ENCODE data around the gene ARRB1. TPM values are rescaled to one million over a fixed set of nuclear protein-coding genes. Genes with fewer than 3 reads are reported as not detected.

Gene ARRB1
- total and polyA plus RNA-seq, 4 donors, result 39.8 to 145 (median 55.2) TPM

DNA sequence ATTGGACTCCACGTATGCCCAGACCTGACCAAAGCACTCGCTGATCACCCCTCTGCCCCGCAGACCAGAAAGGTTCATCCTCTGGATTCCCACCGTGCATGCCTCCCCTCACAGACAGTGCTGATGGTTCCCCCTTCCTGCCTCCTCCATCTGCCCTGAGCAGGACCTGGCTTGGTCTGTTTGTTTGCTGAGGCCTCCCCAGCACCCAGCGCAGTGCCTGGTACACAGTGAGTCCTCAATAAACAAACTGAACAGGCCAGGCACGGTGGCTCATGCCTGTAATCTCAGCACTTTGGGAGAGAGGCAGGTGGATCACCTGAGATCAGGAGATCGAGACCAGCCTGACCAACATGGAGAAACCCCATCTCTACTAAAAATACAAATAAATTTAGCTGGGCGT, 24.2 kb upstream of the ARRB1 start:
- DNase-seq (no peak), ATAC-seq (ENCODE audit: insufficient read depth, low FRiP score) (no peak)
- no peaks in the 10 kb centered on the region for H3K27me3 ChIP-seq (ENCODE audit: control insufficient read depth in 3 of 3, insufficient read depth in 3 of 3, low read length in 2 of 3)
- H3K4me3 ChIP-seq, result no peak overlapping the region
- no peak for TF ChIP-seq CTCF (IDR thresholded peaks at IDR 0.05; ENCODE audit: control extremely low read depth, extremely low read depth)
- H3K36me3 ChIP-seq (ENCODE audit: control insufficient read depth in 4 of 4, insufficient read depth in 4 of 4, low read length in 4 of 4), result no peaks in the 10 kb centered on the region
- no peak overlapping the region for H3K9ac ChIP-seq (ENCODE audit: insufficient read depth in 1 of 2, low read length in 2 of 2)
- peaks cover 0 to 2% (median 0%) of the 10 kb centered on the region in 4 donors for H3K9me3 ChIP-seq (ENCODE audit: control insufficient read depth in 4 of 4, insufficient read depth in 3 of 4, low read length in 3 of 4)
- WGBS, 2 donors, result 78 to 93% methylated on average over 8 of the region's 8 CpGs
- peaks cover 0 to 7% (median under 1%) of the 10 kb centered on the region in 5 donors for H3K4me1 ChIP-seq (ENCODE audit: control insufficient read depth in 5 of 5, insufficient read depth in 5 of 5, low read length in 5 of 5)
- H3K27ac ChIP-seq (ENCODE audit: low read depth in 1 of 2, low read length in 1 of 2), result no peak overlapping the region

DNA sequence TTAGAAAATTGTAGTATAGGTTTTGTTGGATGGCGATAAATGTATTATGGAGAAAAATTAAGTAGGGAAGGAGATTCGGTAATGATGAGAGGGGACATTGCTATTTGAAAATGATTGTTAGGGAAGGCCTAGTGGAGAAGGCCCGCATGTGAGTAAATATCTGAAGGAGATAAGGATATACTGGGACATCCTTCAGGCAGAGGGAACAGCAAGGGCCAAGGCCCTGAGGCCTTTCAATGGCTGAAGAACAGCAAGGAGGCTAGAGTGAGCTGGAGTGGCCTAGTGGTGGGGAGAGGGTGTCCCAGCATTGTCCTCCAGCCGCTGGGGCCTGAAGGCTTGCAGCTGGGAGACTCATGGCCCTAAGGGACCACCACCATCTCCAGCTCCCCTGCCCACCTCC, 23.2 kb upstream of the ARRB1 start:
- Histone ChIP-seq H3K27ac (ENCODE audit: low read depth in 1 of 2, low read length in 1 of 2) (peak overlapping the region in 1 of 2 donors; percentile 44), H3K27me3 (ENCODE audit: control insufficient read depth in 3 of 3, insufficient read depth in 3 of 3, low read length in 2 of 3) (no peaks in the 10 kb centered on the region)
- 92 to 94% methylated on average over 4 of the region's 4 CpGs for WGBS, 2 donors

GRCh38 chr11:75373201-75373600, 21.7 kb upstream of the ARRB1 start:
- H3K9ac ChIP-seq (ENCODE audit: insufficient read depth in 1 of 2, low read length in 2 of 2), result no peak overlapping the region
- H3K4me3 ChIP-seq, result no peak overlapping the region
- no peak overlapping the region for H3K27ac ChIP-seq (ENCODE audit: low read depth in 1 of 2, low read length in 1 of 2)
- H3K4me1 ChIP-seq (ENCODE audit: control insufficient read depth in 5 of 5, insufficient read depth in 5 of 5, low read length in 5 of 5), result peaks cover 0 to 6% (median 0%) of the 10 kb centered on the region in 5 donors
- DNase-seq, result no peak
- H3K36me3 ChIP-seq (ENCODE audit: control insufficient read depth in 4 of 4, insufficient read depth in 4 of 4, low read length in 4 of 4), result no peaks in the 10 kb centered on the region
- no peak for TF ChIP-seq CTCF (IDR thresholded peaks at IDR 0.05; ENCODE audit: control extremely low read depth, extremely low read depth)
- H3K27me3 ChIP-seq (ENCODE audit: control insufficient read depth in 3 of 3, insufficient read depth in 3 of 3, low read length in 2 of 3), result no peaks in the 10 kb centered on the region
- H3K9me3 ChIP-seq (ENCODE audit: control insufficient read depth in 4 of 4, insufficient read depth in 3 of 4, low read length in 3 of 4), result peaks cover 0 to 2% (median 0%) of the 10 kb centered on the region in 4 donors
- WGBS, 2 donors, result 85 to 93% methylated on average over 8 of the region's 8 CpGs
- ATAC-seq (ENCODE audit: insufficient read depth, low FRiP score), result no peak

More for the DNA sequence above, 23.2 kb upstream of the ARRB1 start:
- no peak overlapping the region for H3K9ac ChIP-seq (ENCODE audit: insufficient read depth in 1 of 2, low read length in 2 of 2)
- no peak for DNase-seq
- ATAC-seq (ENCODE audit: insufficient read depth, low FRiP score), result no peak
- H3K4me3 ChIP-seq, result no peak overlapping the region
- peaks cover 0 to 2% (median 0%) of the 10 kb centered on the region in 4 donors for H3K9me3 ChIP-seq (ENCODE audit: control insufficient read depth in 4 of 4, insufficient read depth in 3 of 4, low read length in 3 of 4)
- H3K36me3 ChIP-seq (ENCODE audit: control insufficient read depth in 4 of 4, insufficient read depth in 4 of 4, low read length in 4 of 4), result no peaks in the 10 kb centered on the region
- H3K4me1 ChIP-seq (ENCODE audit: control insufficient read depth in 5 of 5, insufficient read depth in 5 of 5, low read length in 5 of 5), result peaks cover 0 to 6% (median 0%) of the 10 kb centered on the region in 5 donors
- no peak for TF ChIP-seq CTCF (IDR thresholded peaks at IDR 0.05; ENCODE audit: control extremely low read depth, extremely low read depth)
